HCT116 (cell line): ENCODE measurements around the gene C11orf21.

Experiments used
- CEBPB ChIP-seq: IDR thresholded peaks from 2 replicates; pipeline ENCODE4 v1.6.1; 2012; ENCODE audit warnings: low read depth
- ELF1 ChIP-seq: IDR thresholded peaks from 2 replicates; pipeline ENCODE4 v1.6.1; 2012; ENCODE audit warnings: low read depth, borderline replicate concordance
- EZH2 ChIP-seq: fragments of 200-600 bp; sonication (generic); IDR thresholded peaks from 2 replicates; pipeline ENCODE4 v1.6.1; 2017; ENCODE audit warnings: antibody characterized with exemption, mixed run types
- EZH2phosphoT487 ChIP-seq: fragments of 200-600 bp; IDR thresholded peaks from 2 replicates; pipeline ENCODE4 v1.6.1; 2018; ENCODE audit warnings: antibody characterized with exemption, borderline replicate concordance
- POLR2A ChIP-seq: IDR thresholded peaks from 2 replicates; pipeline ENCODE4 v1.7.0; 2011; ENCODE audit warnings: borderline replicate concordance; ENCODE audit not compliant: insufficient read depth, insufficient read length; ENCODE audit errors: extremely low read depth
- TCF7L2 ChIP-seq: IDR thresholded peaks from 2 replicates; pipeline ENCODE4 v1.7.0; 2011; ENCODE audit warnings: borderline replicate concordance, inconsistent platforms; ENCODE audit not compliant: insufficient read depth, insufficient read length; ENCODE audit errors: extremely low read depth
- ZFX ChIP-seq: fragments of 450-650 bp; IDR thresholded peaks from 2 replicates; pipeline ENCODE4 v1.6.1; 2017
- TF ChIP-seq, protein P1 (sequence below), 3 experiments: fragments of 200-600 bp in 1 of 3; sonication (generic) in 1 of 3; IDR thresholded peaks in 2 of 3; conservative IDR thresholded peaks in 1 of 3; 2 replicates each; pipeline ENCODE4 v1.5.1; 2012 to 2017; ENCODE audit warnings: low read depth in 2 of 3, low read length in 2 of 3, antibody characterized with exemption in 1 of 3, borderline replicate concordance in 1 of 3, control low read depth in 1 of 3, mild to moderate bottlenecking in 1 of 3, mixed read lengths in 1 of 3, mixed run types in 1 of 3, moderate library complexity in 1 of 3; ENCODE audit not compliant: insufficient read depth in 1 of 3
- TF ChIP-seq, protein P2 (sequence below): IDR thresholded peaks from 2 replicates; pipeline ENCODE4 v1.6.1; 2012

GRCh38 chr11:2307501-2308331 is 6.0 kb upstream of the C11orf21 start:
- TF ChIP-seq, protein P1, sequence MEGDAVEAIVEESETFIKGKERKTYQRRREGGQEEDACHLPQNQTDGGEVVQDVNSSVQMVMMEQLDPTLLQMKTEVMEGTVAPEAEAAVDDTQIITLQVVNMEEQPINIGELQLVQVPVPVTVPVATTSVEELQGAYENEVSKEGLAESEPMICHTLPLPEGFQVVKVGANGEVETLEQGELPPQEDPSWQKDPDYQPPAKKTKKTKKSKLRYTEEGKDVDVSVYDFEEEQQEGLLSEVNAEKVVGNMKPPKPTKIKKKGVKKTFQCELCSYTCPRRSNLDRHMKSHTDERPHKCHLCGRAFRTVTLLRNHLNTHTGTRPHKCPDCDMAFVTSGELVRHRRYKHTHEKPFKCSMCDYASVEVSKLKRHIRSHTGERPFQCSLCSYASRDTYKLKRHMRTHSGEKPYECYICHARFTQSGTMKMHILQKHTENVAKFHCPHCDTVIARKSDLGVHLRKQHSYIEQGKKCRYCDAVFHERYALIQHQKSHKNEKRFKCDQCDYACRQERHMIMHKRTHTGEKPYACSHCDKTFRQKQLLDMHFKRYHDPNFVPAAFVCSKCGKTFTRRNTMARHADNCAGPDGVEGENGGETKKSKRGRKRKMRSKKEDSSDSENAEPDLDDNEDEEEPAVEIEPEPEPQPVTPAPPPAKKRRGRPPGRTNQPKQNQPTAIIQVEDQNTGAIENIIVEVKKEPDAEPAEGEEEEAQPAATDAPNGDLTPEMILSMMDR (IDR thresholded peaks at IDR 0.05 in 2 of 3, conservative IDR thresholded peaks at IDR 0.05 in 1 of 3; ENCODE audit: borderline replicate concordance in 1 of 3, insufficient read depth in 1 of 3, low read depth in 2 of 3, low read length in 2 of 3) = no peak
- TF ChIP-seq, protein P2, sequence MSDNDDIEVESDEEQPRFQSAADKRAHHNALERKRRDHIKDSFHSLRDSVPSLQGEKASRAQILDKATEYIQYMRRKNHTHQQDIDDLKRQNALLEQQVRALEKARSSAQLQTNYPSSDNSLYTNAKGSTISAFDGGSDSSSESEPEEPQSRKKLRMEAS = no peak
- TF ChIP-seq POLR2A (no peak), ZFX (no peak), TCF7L2 (no peak), CEBPB (no peak), ELF1 (no peak), EZH2phosphoT487 (no peak), EZH2 (no peak)
